HFF-Myc (cell line): ENCODE measurements around the gene GAD1.

ENCODE experiments used
- DNase-seq: peaks from one replicate; pipeline ENCODE4 v3.0.0-alpha.2; 2011; ENCODE audit warnings: low read depth; ENCODE audit errors: extremely low read depth
- H3K4me3 ChIP-seq: replicated peaks from 2 replicates; pipeline ENCODE4 v1.5.1; 2011; ENCODE audit warnings: low read depth, mild to moderate bottlenecking, control low read depth, low read length
- TF ChIP-seq, protein P1 (sequence below): IDR thresholded peaks from 2 replicates; pipeline ENCODE4 v1.5.1; 2012; ENCODE audit warnings: mild to moderate bottlenecking, low read depth, low read length, control low read depth; ENCODE audit errors: missing control alignments

Gene GAD1

DNA sequence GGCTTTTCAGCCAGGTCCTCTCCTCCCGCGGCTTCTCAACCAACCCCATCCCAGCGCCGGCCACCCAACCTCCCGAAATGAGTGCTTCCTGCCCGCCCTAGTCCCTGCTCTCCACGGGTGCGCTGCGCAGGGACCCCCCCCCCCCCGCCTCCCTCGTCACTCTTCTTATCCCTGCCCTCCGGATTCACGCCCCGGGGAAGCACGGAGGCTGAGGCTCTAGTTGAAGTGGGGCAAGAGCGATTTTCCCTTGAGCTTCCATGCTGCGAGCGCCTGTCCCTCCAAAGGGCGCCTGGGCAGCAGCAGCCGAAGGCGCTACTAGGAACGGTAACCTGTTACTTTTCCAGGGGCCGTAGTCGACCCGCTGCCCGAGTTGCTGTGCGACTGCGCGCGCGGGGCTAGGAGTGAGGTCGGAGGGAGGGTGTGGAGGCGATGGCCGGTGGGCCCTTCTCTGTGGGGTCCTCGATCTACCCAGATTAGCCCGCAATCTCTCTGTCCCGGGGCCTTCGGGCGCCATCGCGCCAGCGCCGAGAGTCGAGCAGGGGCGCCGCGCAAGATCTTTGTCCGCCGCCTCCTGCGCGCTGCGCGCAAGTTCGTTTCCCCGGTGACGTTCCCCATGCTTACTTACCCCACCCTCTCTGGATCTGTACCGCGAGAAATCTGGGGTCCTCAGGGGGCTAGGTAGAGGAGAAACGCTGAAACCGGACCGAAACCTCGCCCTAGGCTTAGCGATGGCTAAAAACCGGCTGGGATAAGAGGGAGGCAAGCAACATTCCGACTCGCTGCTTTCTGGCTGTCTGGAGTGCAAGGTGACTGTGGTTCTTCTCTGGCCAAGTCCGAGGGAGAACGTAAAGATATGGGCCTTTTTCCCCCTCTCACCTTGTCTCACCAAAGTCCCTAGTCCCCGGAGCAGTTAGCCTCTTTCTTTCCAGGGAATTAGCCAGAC, 677 bp downstream of the GAD1 start:
- DNase-seq = no peak
- H3K4me3 ChIP-seq = peak overlapping the region; percentile 0; the same call in 1 of the 2 replicates
- TF ChIP-seq, protein P1, sequence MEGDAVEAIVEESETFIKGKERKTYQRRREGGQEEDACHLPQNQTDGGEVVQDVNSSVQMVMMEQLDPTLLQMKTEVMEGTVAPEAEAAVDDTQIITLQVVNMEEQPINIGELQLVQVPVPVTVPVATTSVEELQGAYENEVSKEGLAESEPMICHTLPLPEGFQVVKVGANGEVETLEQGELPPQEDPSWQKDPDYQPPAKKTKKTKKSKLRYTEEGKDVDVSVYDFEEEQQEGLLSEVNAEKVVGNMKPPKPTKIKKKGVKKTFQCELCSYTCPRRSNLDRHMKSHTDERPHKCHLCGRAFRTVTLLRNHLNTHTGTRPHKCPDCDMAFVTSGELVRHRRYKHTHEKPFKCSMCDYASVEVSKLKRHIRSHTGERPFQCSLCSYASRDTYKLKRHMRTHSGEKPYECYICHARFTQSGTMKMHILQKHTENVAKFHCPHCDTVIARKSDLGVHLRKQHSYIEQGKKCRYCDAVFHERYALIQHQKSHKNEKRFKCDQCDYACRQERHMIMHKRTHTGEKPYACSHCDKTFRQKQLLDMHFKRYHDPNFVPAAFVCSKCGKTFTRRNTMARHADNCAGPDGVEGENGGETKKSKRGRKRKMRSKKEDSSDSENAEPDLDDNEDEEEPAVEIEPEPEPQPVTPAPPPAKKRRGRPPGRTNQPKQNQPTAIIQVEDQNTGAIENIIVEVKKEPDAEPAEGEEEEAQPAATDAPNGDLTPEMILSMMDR = no peak

DNA sequence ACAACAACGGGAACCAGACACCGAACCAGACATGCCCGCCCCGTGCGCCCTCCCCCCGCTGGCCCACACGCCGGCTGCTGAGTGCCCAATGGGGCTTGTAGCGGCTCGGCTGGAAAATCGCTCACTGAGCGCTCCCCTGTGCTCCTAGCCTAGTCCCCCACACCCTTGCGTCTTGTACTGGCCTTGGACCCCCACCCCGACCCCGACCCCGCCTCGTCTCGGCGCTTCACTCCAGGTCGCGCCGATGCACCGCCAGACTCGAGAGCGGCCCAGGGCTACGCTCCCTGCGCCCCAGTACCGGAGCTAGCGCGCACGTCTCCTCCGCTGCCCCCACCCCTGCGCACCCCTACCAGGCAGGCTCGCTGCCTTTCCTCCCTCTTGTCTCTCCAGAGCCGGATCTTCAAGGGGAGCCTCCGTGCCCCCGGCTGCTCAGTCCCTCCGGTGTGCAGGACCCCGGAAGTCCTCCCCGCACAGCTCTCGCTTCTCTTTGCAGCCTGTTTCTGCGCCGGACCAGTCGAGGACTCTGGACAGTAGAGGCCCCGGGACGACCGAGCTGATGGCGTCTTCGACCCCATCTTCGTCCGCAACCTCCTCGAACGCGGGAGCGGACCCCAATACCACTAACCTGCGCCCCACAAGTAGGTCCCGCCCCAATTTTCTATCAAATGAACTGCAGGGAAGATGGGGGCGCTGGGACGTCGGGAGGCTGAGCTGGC, 1.5 kb downstream of the GAD1 start:
- no peak for DNase-seq
- TF ChIP-seq, protein P1 = no peak
- H3K4me3 ChIP-seq = no peak overlapping the region

DNA sequence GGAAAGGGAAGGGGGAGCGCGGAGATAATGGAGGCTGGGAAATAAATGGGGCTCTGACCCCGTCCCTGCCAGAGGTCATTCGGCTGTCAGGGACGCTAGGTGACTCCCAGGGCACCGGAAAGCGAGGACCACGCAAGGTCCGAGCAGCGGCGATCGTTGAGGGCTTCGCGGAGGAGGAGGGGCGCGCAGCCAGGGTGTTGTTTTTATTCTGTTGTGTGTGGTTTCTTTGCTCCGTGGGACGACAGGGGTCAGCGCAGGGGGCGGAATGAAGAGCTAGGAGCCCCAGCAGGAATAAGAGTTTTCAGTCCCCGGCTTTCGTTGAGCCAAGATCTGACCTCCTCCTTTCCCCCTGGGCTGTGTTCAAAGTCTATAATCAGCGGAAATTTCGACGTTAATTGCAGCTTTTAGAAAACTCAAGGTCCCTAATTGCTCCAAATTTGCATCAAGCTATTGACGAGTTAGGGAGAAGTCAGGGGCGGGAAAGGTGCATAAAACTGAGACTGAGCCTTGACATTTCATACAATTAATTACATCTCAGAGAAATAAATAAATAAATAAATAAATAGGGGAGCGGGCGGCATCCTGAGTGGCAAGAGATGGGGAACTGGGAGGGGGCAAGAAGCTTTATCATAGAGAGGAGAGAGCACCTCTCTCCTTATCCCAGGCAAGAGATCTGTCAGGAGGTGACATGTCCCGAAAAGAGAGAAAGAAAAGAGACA, 2.2 kb downstream of the GAD1 start:
- no peak overlapping the region for H3K4me3 ChIP-seq
- TF ChIP-seq, protein P1 = no peak
- DNase-seq = no peak

DNA sequence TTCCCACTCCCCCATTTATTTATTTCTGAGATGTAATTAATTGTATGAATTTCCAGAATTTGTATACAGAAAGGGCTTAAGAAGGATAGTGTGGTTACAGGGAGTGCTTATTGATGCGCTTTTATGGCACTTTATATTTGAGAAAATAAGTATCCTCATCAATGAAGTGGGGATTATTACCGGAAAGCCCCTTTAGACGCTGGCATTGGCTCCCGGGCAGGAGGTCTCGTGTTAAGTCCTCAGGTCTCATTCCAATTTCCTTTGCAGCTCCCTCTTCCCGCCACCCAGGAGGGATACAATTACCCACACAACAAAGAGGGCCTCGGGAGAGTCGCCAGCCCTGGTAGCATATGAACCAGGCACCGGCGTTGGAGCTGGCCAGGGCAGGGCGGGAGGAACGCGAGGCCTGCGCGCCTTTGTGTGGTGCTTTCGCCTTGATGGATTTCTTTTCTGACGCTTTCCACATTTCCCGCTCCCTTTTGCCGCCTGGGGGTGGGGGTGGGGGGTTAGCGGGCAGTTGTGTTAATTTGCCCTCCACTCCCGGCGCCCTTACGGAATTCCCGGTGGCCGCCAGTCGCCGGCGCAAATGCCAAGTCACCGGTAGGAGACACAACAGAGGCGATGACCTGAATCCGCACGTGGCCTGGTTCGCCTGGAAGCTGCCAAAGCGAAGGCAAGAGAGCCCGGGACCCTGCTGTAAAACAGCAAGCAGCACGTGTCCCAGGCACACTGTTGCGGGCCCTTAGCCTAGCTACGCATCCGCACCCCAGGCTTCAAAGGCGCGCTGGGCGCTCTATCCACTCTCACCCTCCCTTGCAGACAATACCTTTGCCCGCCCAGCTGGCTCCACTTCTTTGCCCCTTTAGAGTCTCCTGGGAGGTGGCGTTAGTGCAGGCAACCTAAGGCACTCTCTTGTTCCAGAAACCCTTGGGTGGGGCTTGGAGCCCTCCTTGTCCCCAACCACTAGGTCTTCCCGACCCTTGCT, 3.3 kb downstream of the GAD1 start:
- no peak overlapping the region for H3K4me3 ChIP-seq
- TF ChIP-seq, protein P1 = no peak
- no peak for DNase-seq

DNA sequence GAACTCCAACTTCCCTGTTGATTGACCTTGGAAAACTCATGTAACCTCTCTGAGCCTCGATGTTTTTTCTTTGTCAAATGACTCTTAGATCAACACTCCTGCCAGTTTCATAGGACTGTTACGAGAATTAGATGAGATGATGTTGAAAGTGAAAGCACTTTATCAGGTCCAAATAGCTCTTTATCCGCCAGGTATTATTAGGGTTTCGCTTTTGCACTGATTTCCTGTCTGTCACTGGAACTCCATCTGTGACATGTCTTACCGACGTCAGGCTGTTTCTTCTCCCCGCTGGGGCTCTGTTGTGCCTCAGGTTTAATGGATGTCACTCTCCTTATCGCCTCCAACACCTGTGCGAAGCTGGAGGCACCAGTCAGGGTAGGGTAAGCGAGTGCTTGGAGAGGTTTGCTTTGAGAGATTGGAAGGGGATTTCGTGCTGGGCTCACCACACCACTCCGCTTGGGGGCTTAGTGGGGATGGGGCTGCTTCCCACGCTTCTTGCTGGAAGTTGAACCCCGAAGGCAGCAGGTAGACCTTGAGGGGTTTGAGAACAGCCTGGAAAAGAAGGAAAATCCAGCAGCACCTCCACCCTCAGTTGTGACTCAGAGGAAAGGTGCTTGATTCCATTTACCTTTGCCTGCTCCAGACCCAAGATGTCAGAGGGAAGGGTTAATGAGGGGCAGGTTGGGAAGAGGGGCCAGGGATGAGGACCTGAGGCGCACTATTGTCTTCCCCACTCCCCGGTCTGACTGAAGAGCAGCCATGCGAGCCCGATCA, 4.3 kb downstream of the GAD1 start:
- H3K4me3 ChIP-seq = no peak overlapping the region

More for the DNA sequence above, 4.3 kb downstream of the GAD1 start:
- no peak for DNase-seq
- TF ChIP-seq, protein P1 = no peak
